Esophagus (tissue), 2 donors: Measurements from ENCODE around the gene CIDEB. TPM values are rescaled to one million over a fixed set of nuclear protein-coding genes. Genes with fewer than 3 reads are reported as not detected.

Experiments used
- H3K27ac ChIP-seq, 2 donors: one replicate each; pipeline ENCODE4 v1.5.1; 2013; ENCODE audit warnings: low read depth in 2 of 2, mild to moderate bottlenecking in 2 of 2, inconsistent platforms in 1 of 2, low read length in 1 of 2, moderate library complexity in 1 of 2
- H3K27me3 ChIP-seq, 2 donors: one replicate each; pipeline ENCODE4 v1.6.1; 2013; ENCODE audit warnings: low read length in 2 of 2, control low read depth in 1 of 2, mild to moderate bottlenecking in 1 of 2; ENCODE audit not compliant: insufficient read depth in 2 of 2, control insufficient read depth in 1 of 2
- H3K36me3 ChIP-seq, 2 donors: one replicate each; pipeline ENCODE4 v1.6.1; 2013; ENCODE audit warnings: low read length in 1 of 2; ENCODE audit not compliant: control insufficient read depth in 2 of 2, insufficient read depth in 2 of 2
- H3K4me1 ChIP-seq, 2 donors: one replicate each; pipeline ENCODE4 v1.6.1; 2013; ENCODE audit warnings: low read length in 1 of 2; ENCODE audit not compliant: control insufficient read depth in 2 of 2, insufficient read depth in 2 of 2
- H3K4me3 ChIP-seq, 2 donors: one replicate each; pipeline ENCODE4 v1.5.1; 2013; ENCODE audit warnings: low read length in 2 of 2, mild to moderate bottlenecking in 2 of 2, low read depth in 1 of 2, moderate library complexity in 1 of 2
- H3K9me3 ChIP-seq, 2 donors: one replicate each; pipeline ENCODE4 v1.6.1; 2013; ENCODE audit warnings: mild to moderate bottlenecking in 2 of 2, low read depth in 1 of 2, low read length in 1 of 2, moderate library complexity in 1 of 2; ENCODE audit not compliant: control insufficient read depth in 2 of 2, insufficient read depth in 1 of 2
- WGBS, 2 donors: extraction: QIAGEN DNeasy Blood & Tissue Kit; methylation state at CpG; one replicate each; pipeline ENCODE4 v1.1.7; 2013; 5-methylcytosine and 5-hydroxymethylcytosine counted together
- polyA plus RNA-seq, 2 donors: library from polyadenylated mRNA; stranded (reverse); fragments of 200-250 nt; gene quantifications; one replicate each; pipeline ENCODE4 v1.2.3, GENCODE V29; 2013
- donor health status: healthy with polysubstance abuse.
- donor health status: Bipolar disorder and iron deficiency.

Gene CIDEB
- polyA plus RNA-seq, 2 donors = 24.3 TPM

- Histone ChIP-seq H3K36me3 (peaks cover 13 to 41% of the 10 kb centered on the region in 2 donors), H3K4me1 (peaks cover 4 to 24% of the 10 kb centered on the region in 2 donors), H3K27me3 (no peaks in the 10 kb centered on the region), H3K27ac (peak overlapping the region; percentile 94 to 95), H3K4me3 (peak overlapping the region in 1 of 2 donors; percentile 2), H3K9me3 (no peaks in the 10 kb centered on the region)
- WGBS, 2 donors = 88 to 92% methylated on average over 18 of the region's 18 CpGs
These were observed 41.2 kb downstream of the CIDEB start for GRCh38 chr14:24266344-24267244.

GRCh38 chr14:24264298-24264697 lies 43.5 kb downstream of the CIDEB start:
- peak overlapping the region in 1 of 2 donors; percentile 53 for H3K4me3 ChIP-seq
- peaks cover 13 to 49% of the 10 kb centered on the region in 2 donors for H3K36me3 ChIP-seq
- H3K27me3 ChIP-seq = no peaks in the 10 kb centered on the region
- 49 to 61% methylated on average over 6 of the region's 6 CpGs for WGBS, 2 donors
- peaks cover 5 to 25% of the 10 kb centered on the region in 2 donors for H3K4me1 ChIP-seq
- H3K27ac ChIP-seq = peak overlapping the region; percentile 94 to 95
- no peaks in the 10 kb centered on the region for H3K9me3 ChIP-seq

- H3K27me3 ChIP-seq = no peaks in the 10 kb centered on the region
- H3K9me3 ChIP-seq = no peaks in the 10 kb centered on the region
- H3K27ac ChIP-seq = peak overlapping the region; percentile 94 to 95
- H3K4me3 ChIP-seq = peak overlapping the region; percentile 53 to 62
- peaks cover 6 to 29% of the 10 kb centered on the region in 2 donors for H3K4me1 ChIP-seq
- WGBS, 2 donors = 44 to 60% methylated on average over 6 of the region's 6 CpGs
- H3K36me3 ChIP-seq = peaks cover 13 to 49% of the 10 kb centered on the region in 2 donors
These were observed 43.9 kb downstream of the CIDEB start for GRCh38 chr14:24263848-24264247.

- Histone ChIP-seq H3K4me3 (peak within 1 kb of the TSS; percentile 53 to 62), H3K4me1 (peaks cover 6 to 34% of the 10 kb centered on the region in 2 donors)
These were observed 44.7 kb downstream of the CIDEB start, which contains the start of gene TGM1 for GRCh38 chr14:24262821-24263733. Gene TGM1, minus strand, starts transcription at chr14:24263177. Its CDS starts 825 bp downstream, at chr14:24262352.

GRCh38 chr14:24261969-24262327 lies 45.8 kb downstream of the CIDEB start:
- Histone ChIP-seq H3K4me1 (peaks cover 2 to 34% of the 10 kb centered on the region in 2 donors), H3K27ac (peak overlapping the region; percentile 94 to 95), H3K27me3 (no peaks in the 10 kb centered on the region), H3K4me3 (peak overlapping the region; percentile 53 to 62), H3K36me3 (peaks cover 8 to 43% of the 10 kb centered on the region in 2 donors), H3K9me3 (no peaks in the 10 kb centered on the region)
- 87 to 93% methylated on average over 19 of the region's 19 CpGs for WGBS, 2 donors

More at GRCh38 chr14:24262821-24263733, 44.7 kb downstream of the CIDEB start, which contains the start of gene TGM1:
- Histone ChIP-seq H3K27ac (peak within 1 kb of the TSS; percentile 94 to 95), H3K9me3 (no peaks in the 10 kb centered on the region), H3K36me3 (peaks cover 10 to 49% of the 10 kb centered on the region in 2 donors), H3K27me3 (no peaks in the 10 kb centered on the region)
- WGBS, 2 donors = 65 to 70% methylated on average over 14 of the region's 14 CpGs

GRCh38 chr14:24261256-24261968 lies 46.4 kb downstream of the CIDEB start:
- H3K27me3 ChIP-seq = no peaks in the 10 kb centered on the region
- H3K9me3 ChIP-seq = no peaks in the 10 kb centered on the region
- WGBS, 2 donors = 86 to 90% methylated on average over 20 of the region's 20 CpGs
- H3K4me3 ChIP-seq = peak overlapping the region; percentile 53 to 62
- H3K27ac ChIP-seq = peak overlapping the region; percentile 94 to 95
- peaks cover 4 to 41% of the 10 kb centered on the region in 2 donors for H3K36me3 ChIP-seq
- H3K4me1 ChIP-seq = peaks cover 2 to 34% of the 10 kb centered on the region in 2 donors

GRCh38 chr14:24260780-24261157 lies 47.0 kb downstream of the CIDEB start:
- H3K4me3 ChIP-seq = peak overlapping the region; percentile 53 to 62
- 57 to 73% methylated on average over 4 of the region's 4 CpGs for WGBS, 2 donors
- H3K27ac ChIP-seq = peak overlapping the region; percentile 94 to 95

GRCh38 chr14:24260026-24260779 lies 47.6 kb downstream of the CIDEB start:
- Histone ChIP-seq H3K9me3 (no peaks in the 10 kb centered on the region), H3K27ac (peak overlapping the region; percentile 94 to 95), H3K27me3 (no peaks in the 10 kb centered on the region), H3K36me3 (peaks cover 0 to 43% of the 10 kb centered on the region in 2 donors), H3K4me1 (peaks cover 2 to 26% of the 10 kb centered on the region in 2 donors), H3K4me3 (peak overlapping the region; percentile 53 to 62)
- 77 to 82% methylated on average over 16 of the region's 16 CpGs for WGBS, 2 donors

More at GRCh38 chr14:24260780-24261157, 47.0 kb downstream of the CIDEB start:
- H3K27me3 ChIP-seq = no peaks in the 10 kb centered on the region
- H3K4me1 ChIP-seq = peaks cover 2 to 30% of the 10 kb centered on the region in 2 donors
- H3K9me3 ChIP-seq = no peaks in the 10 kb centered on the region
- peaks cover 0 to 42% of the 10 kb centered on the region in 2 donors for H3K36me3 ChIP-seq
